Liver (tissue), 9 donors: ENCODE measurements around the gene C17orf58. TPM values are rescaled to one million over a fixed set of nuclear protein-coding genes. Genes with fewer than 3 reads are reported as not detected.

Source experiments
- DNase-seq: peaks from one replicate; pipeline ENCODE4 v3.0.0-alpha.2; 2017; ENCODE audit warnings: low spot score
- H3K27ac ChIP-seq, 2 donors: one replicate each; pipeline ENCODE4 v1.7.0; 2013; ENCODE audit warnings: inconsistent platforms in 2 of 2, low read length in 2 of 2, control low read depth in 1 of 2, low read depth in 1 of 2, mild to moderate bottlenecking in 1 of 2
- H3K27me3 ChIP-seq, 4 donors: one replicate each; pipeline versions ENCODE4 v1.6.1 to v1.7.0; 2013; ENCODE audit warnings: low read length in 3 of 4, inconsistent platforms in 1 of 4, mild to moderate bottlenecking in 1 of 4, moderate library complexity in 1 of 4; ENCODE audit not compliant: control insufficient read depth in 4 of 4, insufficient read depth in 4 of 4
- H3K36me3 ChIP-seq, 4 donors: one replicate each; pipeline versions ENCODE4 v1.6.1 to v1.7.0; 2013; ENCODE audit warnings: low read length in 3 of 4, mild to moderate bottlenecking in 3 of 4, low read depth in 1 of 4, moderate library complexity in 1 of 4; ENCODE audit not compliant: control insufficient read depth in 4 of 4, insufficient read depth in 3 of 4
- H3K4me1 ChIP-seq, 4 donors: one replicate each; pipeline versions ENCODE4 v1.6.1 to v1.7.0; 2013; ENCODE audit warnings: low read length in 3 of 4, mild to moderate bottlenecking in 3 of 4, moderate library complexity in 1 of 4; ENCODE audit not compliant: control insufficient read depth in 4 of 4, insufficient read depth in 4 of 4
- H3K4me3 ChIP-seq, 3 donors: one replicate each; pipeline versions ENCODE4 v1.6.1 to v1.7.0; 2013; ENCODE audit warnings: low read length in 3 of 3, control low read depth in 1 of 3, low read depth in 1 of 3, mild to moderate bottlenecking in 1 of 3
- H3K9ac ChIP-seq, 2 donors: one replicate each; pipeline ENCODE4 v1.7.0; 2013; ENCODE audit warnings: low read length in 2 of 2, mild to moderate bottlenecking in 2 of 2, moderate library complexity in 2 of 2, control low read depth in 1 of 2, low read depth in 1 of 2
- H3K9me3 ChIP-seq, 4 donors: one replicate each; pipeline versions ENCODE4 v1.6.1 to v1.7.0; 2013; ENCODE audit warnings: low read length in 3 of 4; ENCODE audit not compliant: control insufficient read depth in 4 of 4
- EGR1 ChIP-seq, 2 donors: IDR thresholded peaks; 2 replicates each; pipeline ENCODE4 v1.6.1; 2016 to 2018; ENCODE audit warnings: antibody characterized with exemption in 2 of 2, low read depth in 2 of 2
- FOXA1 ChIP-seq: IDR thresholded peaks from 2 replicates; pipeline ENCODE4 v1.6.1; 2016; ENCODE audit warnings: antibody characterized with exemption
- FOXA2 ChIP-seq: IDR thresholded peaks from 2 replicates; pipeline ENCODE4 v1.6.1; 2016; ENCODE audit warnings: antibody characterized with exemption
- GABPA ChIP-seq, 2 donors: IDR thresholded peaks in 1 of 2; conservative IDR thresholded peaks in 1 of 2; 2 replicates each; pipeline ENCODE4 v1.6.1; 2016; ENCODE audit warnings: antibody characterized with exemption in 2 of 2, mild to moderate bottlenecking in 1 of 2, moderate library complexity in 1 of 2
- HNF4A ChIP-seq, 2 donors: conservative IDR thresholded peaks; 2 replicates each; pipeline ENCODE4 v1.6.1; 2016; ENCODE audit warnings: antibody characterized with exemption in 2 of 2, mild to moderate bottlenecking in 2 of 2
- HNF4G ChIP-seq: IDR thresholded peaks from 2 replicates; pipeline ENCODE4 v1.6.1; 2016; ENCODE audit warnings: antibody characterized with exemption
- NR2F2 ChIP-seq: IDR thresholded peaks from 2 replicates; pipeline ENCODE4 v1.6.1; 2016; ENCODE audit warnings: antibody characterized with exemption
- RAD21 ChIP-seq, 2 donors: IDR thresholded peaks; 2 replicates each; pipeline ENCODE4 v1.6.1; 2016; ENCODE audit warnings: antibody characterized with exemption in 2 of 2, mild to moderate bottlenecking in 2 of 2
- RXRA ChIP-seq, 2 donors: IDR thresholded peaks; 2 replicates each; pipeline ENCODE4 v1.6.1; 2017 to 2018; ENCODE audit warnings: antibody characterized with exemption in 2 of 2, mild to moderate bottlenecking in 1 of 2
- SP1 ChIP-seq: IDR thresholded peaks from 2 replicates; pipeline ENCODE4 v1.6.1; 2018; ENCODE audit warnings: antibody characterized with exemption, mild to moderate bottlenecking
- TAF1 ChIP-seq: conservative IDR thresholded peaks from 2 replicates; pipeline ENCODE4 v1.6.1; 2016; ENCODE audit warnings: antibody characterized with exemption, mild to moderate bottlenecking
- YY1 ChIP-seq: IDR thresholded peaks from 2 replicates; pipeline ENCODE4 v1.6.1; 2016; ENCODE audit warnings: antibody characterized with exemption, mild to moderate bottlenecking
- WGBS: extraction: QIAGEN DNeasy Blood & Tissue Kit; methylation state at CpG from one replicate; pipeline ENCODE4 v1.1.7; 2013; 5-methylcytosine and 5-hydroxymethylcytosine counted together
- polyA plus RNA-seq, 2 donors: library from polyadenylated mRNA; stranded (reverse) in 1 of 2; unstranded in 1 of 2; fragments of 200-250 nt in 1 of 2; fragments of >200 nt in 1 of 2; fragmentation: Nextera tagmentation in 1 of 2; extraction: Ambion mirVana in 1 of 2; gene quantifications; one replicate each; pipeline versions ENCODE4 v1.2.1 to v1.2.3, GENCODE V29; 2013 to 2015
- total RNA-seq, 2 donors: library from RNA; depleted of rRNA; stranded (reverse); fragments of >200 nt; gene quantifications; one replicate each; pipeline ENCODE4 v1.2.3, GENCODE V29; 2014
- TF ChIP-seq, protein P1 (sequence below): fragments of 150-350 bp; IDR thresholded peaks from 2 replicates; pipeline ENCODE4 v1.5.1; 2017; ENCODE audit warnings: improper control_type of control experiment, low read depth, low read length; ENCODE audit not compliant: missing input control
- TF ChIP-seq, protein P2 (sequence below): IDR thresholded peaks from 2 replicates; pipeline ENCODE4 v1.6.1; 2016; ENCODE audit warnings: antibody characterized with exemption
- TF ChIP-seq, protein P3 (sequence below): IDR thresholded peaks from 2 replicates; pipeline ENCODE4 v1.6.1; 2016; ENCODE audit warnings: antibody characterized with exemption, mild to moderate bottlenecking
- TF ChIP-seq, protein P4 (sequence below): IDR thresholded peaks from 2 replicates; pipeline ENCODE4 v1.6.1; 2016; ENCODE audit warnings: antibody characterized with exemption
- donor health status: healthy.
- donor health status: healthy.
- donor health status: healthy.
- donor health status: healthy.
- donor health status: healthy.

Gene C17orf58
- total and polyA plus RNA-seq, 4 donors, result 6.4 to 13.4 (median 9.8) TPM

DNA sequence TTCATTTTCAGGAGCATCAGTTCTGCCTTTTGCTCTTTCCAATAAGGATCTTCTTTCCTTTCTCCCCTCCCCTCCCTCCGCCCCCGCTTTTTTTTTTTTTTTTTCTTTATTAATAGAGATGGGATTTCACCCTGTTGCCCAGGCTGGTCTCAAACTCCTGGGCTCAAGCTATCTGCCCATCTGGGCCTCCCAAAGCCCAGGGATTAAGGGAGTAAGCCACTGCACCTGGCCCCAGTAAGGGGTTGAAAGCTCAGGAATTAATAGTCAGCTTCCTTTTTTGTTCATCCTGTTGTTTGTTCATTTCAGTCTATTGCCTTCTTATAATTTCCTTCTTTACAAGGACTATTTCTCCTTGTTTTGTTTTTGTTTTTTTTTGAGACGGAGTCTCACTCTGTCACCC is 7.9 kb upstream of the C17orf58 start:
- H3K27ac ChIP-seq, result no peak overlapping the region
- H3K27me3 ChIP-seq, result no peaks in the 10 kb centered on the region
- DNase-seq, result no peak
- TF ChIP-seq, protein P1, sequence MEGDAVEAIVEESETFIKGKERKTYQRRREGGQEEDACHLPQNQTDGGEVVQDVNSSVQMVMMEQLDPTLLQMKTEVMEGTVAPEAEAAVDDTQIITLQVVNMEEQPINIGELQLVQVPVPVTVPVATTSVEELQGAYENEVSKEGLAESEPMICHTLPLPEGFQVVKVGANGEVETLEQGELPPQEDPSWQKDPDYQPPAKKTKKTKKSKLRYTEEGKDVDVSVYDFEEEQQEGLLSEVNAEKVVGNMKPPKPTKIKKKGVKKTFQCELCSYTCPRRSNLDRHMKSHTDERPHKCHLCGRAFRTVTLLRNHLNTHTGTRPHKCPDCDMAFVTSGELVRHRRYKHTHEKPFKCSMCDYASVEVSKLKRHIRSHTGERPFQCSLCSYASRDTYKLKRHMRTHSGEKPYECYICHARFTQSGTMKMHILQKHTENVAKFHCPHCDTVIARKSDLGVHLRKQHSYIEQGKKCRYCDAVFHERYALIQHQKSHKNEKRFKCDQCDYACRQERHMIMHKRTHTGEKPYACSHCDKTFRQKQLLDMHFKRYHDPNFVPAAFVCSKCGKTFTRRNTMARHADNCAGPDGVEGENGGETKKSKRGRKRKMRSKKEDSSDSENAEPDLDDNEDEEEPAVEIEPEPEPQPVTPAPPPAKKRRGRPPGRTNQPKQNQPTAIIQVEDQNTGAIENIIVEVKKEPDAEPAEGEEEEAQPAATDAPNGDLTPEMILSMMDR, result no peak
- TF ChIP-seq HNF4G (no peak), TAF1 (no peak), FOXA2 (no peak), RXRA (IDR thresholded peaks at IDR 0.05) (no peak), HNF4A (conservative IDR thresholded peaks at IDR 0.05) (no peak), NR2F2 (no peak), GABPA (IDR thresholded peaks at IDR 0.05 in 1 of 2, conservative IDR thresholded peaks at IDR 0.05 in 1 of 2) (no peak), SP1 (no peak), RAD21 (IDR thresholded peaks at IDR 0.05) (no peak), FOXA1 (no peak)
- TF ChIP-seq, protein P2, sequence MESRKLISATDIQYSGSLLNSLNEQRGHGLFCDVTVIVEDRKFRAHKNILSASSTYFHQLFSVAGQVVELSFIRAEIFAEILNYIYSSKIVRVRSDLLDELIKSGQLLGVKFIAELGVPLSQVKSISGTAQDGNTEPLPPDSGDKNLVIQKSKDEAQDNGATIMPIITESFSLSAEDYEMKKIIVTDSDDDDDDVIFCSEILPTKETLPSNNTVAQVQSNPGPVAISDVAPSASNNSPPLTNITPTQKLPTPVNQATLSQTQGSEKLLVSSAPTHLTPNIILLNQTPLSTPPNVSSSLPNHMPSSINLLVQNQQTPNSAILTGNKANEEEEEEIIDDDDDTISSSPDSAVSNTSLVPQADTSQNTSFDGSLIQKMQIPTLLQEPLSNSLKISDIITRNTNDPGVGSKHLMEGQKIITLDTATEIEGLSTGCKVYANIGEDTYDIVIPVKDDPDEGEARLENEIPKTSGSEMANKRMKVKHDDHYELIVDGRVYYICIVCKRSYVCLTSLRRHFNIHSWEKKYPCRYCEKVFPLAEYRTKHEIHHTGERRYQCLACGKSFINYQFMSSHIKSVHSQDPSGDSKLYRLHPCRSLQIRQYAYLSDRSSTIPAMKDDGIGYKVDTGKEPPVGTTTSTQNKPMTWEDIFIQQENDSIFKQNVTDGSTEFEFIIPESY, result no peak
- TF ChIP-seq, protein P3, sequence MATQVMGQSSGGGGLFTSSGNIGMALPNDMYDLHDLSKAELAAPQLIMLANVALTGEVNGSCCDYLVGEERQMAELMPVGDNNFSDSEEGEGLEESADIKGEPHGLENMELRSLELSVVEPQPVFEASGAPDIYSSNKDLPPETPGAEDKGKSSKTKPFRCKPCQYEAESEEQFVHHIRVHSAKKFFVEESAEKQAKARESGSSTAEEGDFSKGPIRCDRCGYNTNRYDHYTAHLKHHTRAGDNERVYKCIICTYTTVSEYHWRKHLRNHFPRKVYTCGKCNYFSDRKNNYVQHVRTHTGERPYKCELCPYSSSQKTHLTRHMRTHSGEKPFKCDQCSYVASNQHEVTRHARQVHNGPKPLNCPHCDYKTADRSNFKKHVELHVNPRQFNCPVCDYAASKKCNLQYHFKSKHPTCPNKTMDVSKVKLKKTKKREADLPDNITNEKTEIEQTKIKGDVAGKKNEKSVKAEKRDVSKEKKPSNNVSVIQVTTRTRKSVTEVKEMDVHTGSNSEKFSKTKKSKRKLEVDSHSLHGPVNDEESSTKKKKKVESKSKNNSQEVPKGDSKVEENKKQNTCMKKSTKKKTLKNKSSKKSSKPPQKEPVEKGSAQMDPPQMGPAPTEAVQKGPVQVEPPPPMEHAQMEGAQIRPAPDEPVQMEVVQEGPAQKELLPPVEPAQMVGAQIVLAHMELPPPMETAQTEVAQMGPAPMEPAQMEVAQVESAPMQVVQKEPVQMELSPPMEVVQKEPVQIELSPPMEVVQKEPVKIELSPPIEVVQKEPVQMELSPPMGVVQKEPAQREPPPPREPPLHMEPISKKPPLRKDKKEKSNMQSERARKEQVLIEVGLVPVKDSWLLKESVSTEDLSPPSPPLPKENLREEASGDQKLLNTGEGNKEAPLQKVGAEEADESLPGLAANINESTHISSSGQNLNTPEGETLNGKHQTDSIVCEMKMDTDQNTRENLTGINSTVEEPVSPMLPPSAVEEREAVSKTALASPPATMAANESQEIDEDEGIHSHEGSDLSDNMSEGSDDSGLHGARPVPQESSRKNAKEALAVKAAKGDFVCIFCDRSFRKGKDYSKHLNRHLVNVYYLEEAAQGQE, result no peak
- TF ChIP-seq, protein P4, sequence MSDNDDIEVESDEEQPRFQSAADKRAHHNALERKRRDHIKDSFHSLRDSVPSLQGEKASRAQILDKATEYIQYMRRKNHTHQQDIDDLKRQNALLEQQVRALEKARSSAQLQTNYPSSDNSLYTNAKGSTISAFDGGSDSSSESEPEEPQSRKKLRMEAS, result no peak
- H3K4me3 ChIP-seq, result no peak overlapping the region
- no peaks in the 10 kb centered on the region for H3K36me3 ChIP-seq
- 82% methylated on average over 3 of the region's 3 CpGs for WGBS
- no peak overlapping the region for H3K9ac ChIP-seq
- H3K9me3 ChIP-seq, result no peaks in the 10 kb centered on the region
- no peaks in the 10 kb centered on the region for H3K4me1 ChIP-seq

DNA sequence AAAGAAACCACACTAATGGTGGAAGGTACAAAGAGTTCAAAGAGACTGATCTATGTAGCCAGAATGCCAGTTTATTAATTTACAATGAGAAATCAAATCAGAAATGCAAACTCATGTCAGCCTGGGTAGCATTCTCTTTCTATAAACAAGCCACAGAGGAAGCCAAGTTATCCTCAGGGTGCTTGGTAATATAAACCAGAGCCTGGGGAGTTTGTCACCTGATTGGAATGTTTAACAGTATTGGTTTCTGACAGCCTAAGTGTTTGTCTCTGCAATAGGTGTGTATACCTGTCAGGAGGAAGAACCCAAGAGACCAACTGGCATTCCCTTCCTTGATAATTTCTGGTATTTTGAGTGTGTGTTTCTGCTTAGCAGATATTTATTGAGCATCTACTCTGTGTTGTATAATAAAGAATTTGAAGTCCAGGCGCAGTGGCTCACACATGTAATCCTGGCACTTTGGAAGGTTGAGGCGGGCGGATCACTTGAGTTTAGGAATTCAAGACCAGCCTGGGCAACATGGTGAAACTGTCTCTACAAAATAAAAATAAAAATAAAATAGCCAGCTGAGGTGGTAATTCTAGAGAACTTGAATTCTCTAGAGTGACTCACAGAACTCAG is 3.1 kb upstream of the C17orf58 start:
- DNase-seq, result no peak
- WGBS, result 97% methylated on average over 3 of the region's 3 CpGs
- no peaks in the 10 kb centered on the region for H3K27me3 ChIP-seq
- H3K36me3 ChIP-seq, result no peaks in the 10 kb centered on the region
- peaks cover 4 to 16% (median 12%) of the 10 kb centered on the region in 4 donors for H3K4me1 ChIP-seq
- H3K9ac ChIP-seq, result no peak overlapping the region
- H3K4me3 ChIP-seq, result no peak overlapping the region
- no peaks in the 10 kb centered on the region for H3K9me3 ChIP-seq
- no peak overlapping the region for H3K27ac ChIP-seq
- TF ChIP-seq GABPA (IDR thresholded peaks at IDR 0.05 in 1 of 2, conservative IDR thresholded peaks at IDR 0.05 in 1 of 2) (no peak), EGR1 (IDR thresholded peaks at IDR 0.05; ENCODE audit: low read depth in 2 of 2) (no peak), HNF4A (conservative IDR thresholded peaks at IDR 0.05) (no peak), HNF4G (no peak), RXRA (IDR thresholded peaks at IDR 0.05) (no peak), FOXA1 (no peak), FOXA2 (no peak), NR2F2 (no peak), YY1 (no peak), TAF1 (no peak)
- TF ChIP-seq, protein P3, result no peak
- TF ChIP-seq, protein P4, result no peak
- TF ChIP-seq, protein P1, result no peak
